Measurements from ENCODE around the gene RAB35. TPM values are rescaled to one million over a fixed set of nuclear protein-coding genes. Genes with fewer than 3 reads are reported as not detected.

The RAB35 gene
- total and polyA plus RNA-seq, 2 donors from 2014 or later = 23.2 to 56.1 TPM

- no peaks in the 10 kb centered on the region for H3K27me3 ChIP-seq (ENCODE audit: control insufficient read depth, insufficient read depth, low read length)
- no peak for TF ChIP-seq CTCF (IDR thresholded peaks at IDR 0.05; ENCODE audit: borderline replicate concordance, extremely low read depth, insufficient read depth)
- H3K27ac ChIP-seq (ENCODE audit: low read depth in 2 of 2, low read length in 2 of 2) = no peak overlapping the region
- peaks cover 0 to 14% (median 12%) of the 10 kb centered on the region in 3 donors for H3K4me1 ChIP-seq (ENCODE audit: control insufficient read depth in 2 of 3, insufficient read depth in 2 of 3, low read depth in 1 of 3, low read length in 3 of 3)
- no peak for FAIRE-seq
- no peak for DNase-seq
- intact Hi-C loops (cut with DNase I) = no loop called here
- no peak overlapping the region for H3K4me3 ChIP-seq (ENCODE audit: low read length in 3 of 3)
- H3K9me3 ChIP-seq (ENCODE audit: control insufficient read depth in 2 of 3, insufficient read depth in 1 of 3, low read length in 3 of 3) = no peaks in the 10 kb centered on the region
- H3K9ac ChIP-seq (ENCODE audit: low read length in 3 of 3) = no peak overlapping the region
- peaks cover 0 to 6% (median 4%) of the 10 kb centered on the region in 3 donors for H3K36me3 ChIP-seq (ENCODE audit: control insufficient read depth in 2 of 3, insufficient read depth in 3 of 3, low read length in 3 of 3)
These were observed 5.3 kb upstream of the RAB35 start for GRCh38 chr12:120121766-120122293.

- Histone ChIP-seq H3K4me3 (ENCODE audit: low read length in 3 of 3) (no peak overlapping the region), H3K36me3 (ENCODE audit: control insufficient read depth in 2 of 3, insufficient read depth in 3 of 3, low read length in 3 of 3) (peaks cover 0 to 4% (median 0%) of the 10 kb centered on the region in 3 donors), H3K9me3 (ENCODE audit: control insufficient read depth in 2 of 3, insufficient read depth in 1 of 3, low read length in 3 of 3) (no peaks in the 10 kb centered on the region), H3K4me1 (ENCODE audit: control insufficient read depth in 2 of 3, insufficient read depth in 2 of 3, low read depth in 1 of 3, low read length in 3 of 3) (peaks cover 0 to 14% (median 12%) of the 10 kb centered on the region in 3 donors), H3K9ac (ENCODE audit: low read length in 3 of 3) (no peak overlapping the region), H3K27ac (ENCODE audit: low read depth in 2 of 2, low read length in 2 of 2) (no peak overlapping the region), H3K27me3 (ENCODE audit: control insufficient read depth, insufficient read depth, low read length) (no peaks in the 10 kb centered on the region)
- TF ChIP-seq CTCF (IDR thresholded peaks at IDR 0.05; ENCODE audit: borderline replicate concordance, extremely low read depth, insufficient read depth) = no peak
- DNase-seq (no peak), FAIRE-seq (no peak)
- intact Hi-C loops (cut with DNase I) = no loop called here
These were observed 4.8 kb upstream of the RAB35 start for GRCh38 chr12:120121343-120121742.

- no peak for FAIRE-seq
- intact Hi-C loops (cut with DNase I) = no loop called here
- Histone ChIP-seq H3K4me3 (ENCODE audit: low read length in 3 of 3) (no peak overlapping the region), H3K9ac (ENCODE audit: low read length in 3 of 3) (no peak overlapping the region), H3K27ac (ENCODE audit: low read depth in 2 of 2, low read length in 2 of 2) (peak overlapping the region in 1 of 2 donors; percentile 10), H3K27me3 (ENCODE audit: control insufficient read depth, insufficient read depth, low read length) (no peaks in the 10 kb centered on the region), H3K36me3 (ENCODE audit: control insufficient read depth in 2 of 3, insufficient read depth in 3 of 3, low read length in 3 of 3) (peaks cover 0 to under 1% (median 0%) of the 10 kb centered on the region in 3 donors), H3K4me1 (ENCODE audit: control insufficient read depth in 2 of 3, insufficient read depth in 2 of 3, low read depth in 1 of 3, low read length in 3 of 3) (peaks cover 4 to 26% (median 25%) of the 10 kb centered on the region in 3 donors), H3K9me3 (ENCODE audit: control insufficient read depth in 2 of 3, insufficient read depth in 1 of 3, low read length in 3 of 3) (no peaks in the 10 kb centered on the region)
- no peak for DNase-seq
- no peak for TF ChIP-seq CTCF (IDR thresholded peaks at IDR 0.05; ENCODE audit: borderline replicate concordance, extremely low read depth, insufficient read depth)
These were observed 2.9 kb upstream of the RAB35 start for GRCh38 chr12:120119271-120119973.
